Fibroblast of lung (primary cell): Measurements from ENCODE around the gene NCSTN. TPM values are rescaled to one million over a fixed set of nuclear protein-coding genes. Genes with fewer than 3 reads are reported as not detected.
A peak's percentile ranks its signal among the peaks of the same experiment; 100 is the strongest.

Source experiments
- DNase-seq, 2 donors: peaks; one replicate each; pipeline versions ENCODE4 v3.0.0 to v3.0.0-alpha.2; 2010; ENCODE audit warnings: low read depth in 2 of 2
- H2AFZ ChIP-seq: 2 replicates; pipeline ENCODE4 v1.5.1; 2012; ENCODE audit warnings: low read length, control low read depth, inconsistent platforms
- H3K27ac ChIP-seq: 2 replicates; pipeline ENCODE4 v1.5.1; 2011; ENCODE audit warnings: low read length, control low read depth; ENCODE audit not compliant: insufficient read depth
- H3K27me3 ChIP-seq: 2 replicates; pipeline ENCODE4 v1.5.1; 2011; ENCODE audit warnings: mild to moderate bottlenecking, low read length; ENCODE audit not compliant: control insufficient read depth, insufficient read depth
- H3K36me3 ChIP-seq: 2 replicates; pipeline ENCODE4 v1.5.1; 2011; ENCODE audit warnings: low read length; ENCODE audit not compliant: control insufficient read depth, insufficient read depth
- H3K4me1 ChIP-seq: 2 replicates; pipeline ENCODE4 v1.5.1; 2011; ENCODE audit warnings: low read length; ENCODE audit not compliant: control insufficient read depth, insufficient read depth; ENCODE audit errors: extremely low read depth
- H3K4me2 ChIP-seq: 2 replicates; pipeline ENCODE4 v1.5.1; 2011; ENCODE audit warnings: low read length, control low read depth; ENCODE audit not compliant: insufficient read depth; ENCODE audit errors: extremely low read depth
- H3K4me3 ChIP-seq, 4 experiments: fragments of 200-600 bp in 1 of 4; sonication (generic) in 1 of 4; replicated peaks in 1 of 4; 2 replicates each; pipeline ENCODE4 v1.5.1; 2011 to 2016; ENCODE audit warnings: low read length in 4 of 4, low read depth in 3 of 4, mild to moderate bottlenecking in 3 of 4, control low read depth in 2 of 4, inconsistent platforms in 1 of 4, mixed read lengths in 1 of 4; ENCODE audit not compliant: insufficient read depth in 1 of 4; ENCODE audit errors: control extremely low read depth in 1 of 4
- H3K79me2 ChIP-seq: 2 replicates; pipeline ENCODE4 v1.5.1; 2012; ENCODE audit warnings: mild to moderate bottlenecking, low read length, inconsistent platforms; ENCODE audit not compliant: control insufficient read depth, insufficient read depth
- H3K9ac ChIP-seq: 2 replicates; pipeline ENCODE4 v1.5.1; 2011; ENCODE audit warnings: mild to moderate bottlenecking, low read length, control low read depth; ENCODE audit not compliant: insufficient read depth
- H3K9me3 ChIP-seq: 2 replicates; pipeline ENCODE4 v1.5.1; 2012; ENCODE audit warnings: low read depth, low read length; ENCODE audit not compliant: control insufficient read depth, insufficient read depth
- H4K20me1 ChIP-seq: 2 replicates; pipeline ENCODE4 v1.5.1; 2011; ENCODE audit warnings: low read length; ENCODE audit not compliant: control insufficient read depth, insufficient read depth; ENCODE audit errors: extremely low read depth
- EZH2 ChIP-seq: IDR thresholded peaks from 2 replicates; pipeline ENCODE4 v1.5.1; 2012; ENCODE audit warnings: low read length, control low read depth, mild to moderate bottlenecking; ENCODE audit errors: missing control alignments
- polyA plus RNA-seq, 2 donors: library from polyadenylated mRNA; depleted of rRNA in 1 of 2; stranded (reverse) in 1 of 2; unstranded in 1 of 2; fragments of >200 nt; gene quantifications; 2 replicates each; pipeline ENCODE4 v1.2.1, GENCODE V29; 2011 to 2012; ENCODE audit warnings: missing spikeins in 1 of 2
- total RNA-seq: library from RNA; depleted of rRNA; stranded (reverse); fragments of >200 nt; gene quantifications from 2 replicates; pipeline ENCODE4 v1.2.1, GENCODE V29; 2014
- TF ChIP-seq, protein P1 (sequence below), 2 donors: IDR thresholded peaks in 1 of 2; conservative IDR thresholded peaks in 1 of 2; 1 replicate in 1 of 2; 2 replicates in 1 of 2; pipeline ENCODE4 v1.5.1; 2011 to 2012; ENCODE audit warnings: low read length in 2 of 2, control low read depth in 1 of 2, inconsistent platforms in 1 of 2, low read depth in 1 of 2, mild to moderate bottlenecking in 1 of 2

The NCSTN gene
- total and polyA plus RNA-seq, 2 donors (not counting 1 experiment from before 2014, with no cell fraction given), result 97.1 to 188 TPM

DNA sequence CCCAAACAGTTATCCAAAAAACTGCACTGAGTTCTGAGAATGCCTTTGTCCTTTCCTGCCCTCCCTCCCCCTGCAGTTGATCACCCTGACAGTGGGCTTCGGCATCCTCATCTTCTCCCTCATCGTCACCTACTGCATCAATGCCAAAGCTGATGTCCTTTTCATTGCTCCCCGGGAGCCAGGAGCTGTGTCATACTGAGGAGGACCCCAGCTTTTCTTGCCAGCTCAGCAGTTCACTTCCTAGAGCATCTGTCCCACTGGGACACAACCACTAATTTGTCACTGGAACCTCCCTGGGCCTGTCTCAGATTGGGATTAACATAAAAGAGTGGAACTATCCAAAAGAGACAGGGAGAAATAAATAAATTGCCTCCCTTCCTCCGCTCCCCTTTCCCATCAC, 14.9 kb downstream of the NCSTN start:
- TF ChIP-seq EZH2, result no peak
- TF ChIP-seq, protein P1, sequence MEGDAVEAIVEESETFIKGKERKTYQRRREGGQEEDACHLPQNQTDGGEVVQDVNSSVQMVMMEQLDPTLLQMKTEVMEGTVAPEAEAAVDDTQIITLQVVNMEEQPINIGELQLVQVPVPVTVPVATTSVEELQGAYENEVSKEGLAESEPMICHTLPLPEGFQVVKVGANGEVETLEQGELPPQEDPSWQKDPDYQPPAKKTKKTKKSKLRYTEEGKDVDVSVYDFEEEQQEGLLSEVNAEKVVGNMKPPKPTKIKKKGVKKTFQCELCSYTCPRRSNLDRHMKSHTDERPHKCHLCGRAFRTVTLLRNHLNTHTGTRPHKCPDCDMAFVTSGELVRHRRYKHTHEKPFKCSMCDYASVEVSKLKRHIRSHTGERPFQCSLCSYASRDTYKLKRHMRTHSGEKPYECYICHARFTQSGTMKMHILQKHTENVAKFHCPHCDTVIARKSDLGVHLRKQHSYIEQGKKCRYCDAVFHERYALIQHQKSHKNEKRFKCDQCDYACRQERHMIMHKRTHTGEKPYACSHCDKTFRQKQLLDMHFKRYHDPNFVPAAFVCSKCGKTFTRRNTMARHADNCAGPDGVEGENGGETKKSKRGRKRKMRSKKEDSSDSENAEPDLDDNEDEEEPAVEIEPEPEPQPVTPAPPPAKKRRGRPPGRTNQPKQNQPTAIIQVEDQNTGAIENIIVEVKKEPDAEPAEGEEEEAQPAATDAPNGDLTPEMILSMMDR (conservative IDR thresholded peaks at IDR 0.05 in 1 of 2, IDR thresholded peaks at IDR 0.05 in 1 of 2; ENCODE audit: low read depth in 1 of 2, low read length in 2 of 2), result no peak
- Histone ChIP-seq H3K36me3 (peaks cover 24% of the 10 kb centered on the region), H3K9ac (no peak overlapping the region)

DNA sequence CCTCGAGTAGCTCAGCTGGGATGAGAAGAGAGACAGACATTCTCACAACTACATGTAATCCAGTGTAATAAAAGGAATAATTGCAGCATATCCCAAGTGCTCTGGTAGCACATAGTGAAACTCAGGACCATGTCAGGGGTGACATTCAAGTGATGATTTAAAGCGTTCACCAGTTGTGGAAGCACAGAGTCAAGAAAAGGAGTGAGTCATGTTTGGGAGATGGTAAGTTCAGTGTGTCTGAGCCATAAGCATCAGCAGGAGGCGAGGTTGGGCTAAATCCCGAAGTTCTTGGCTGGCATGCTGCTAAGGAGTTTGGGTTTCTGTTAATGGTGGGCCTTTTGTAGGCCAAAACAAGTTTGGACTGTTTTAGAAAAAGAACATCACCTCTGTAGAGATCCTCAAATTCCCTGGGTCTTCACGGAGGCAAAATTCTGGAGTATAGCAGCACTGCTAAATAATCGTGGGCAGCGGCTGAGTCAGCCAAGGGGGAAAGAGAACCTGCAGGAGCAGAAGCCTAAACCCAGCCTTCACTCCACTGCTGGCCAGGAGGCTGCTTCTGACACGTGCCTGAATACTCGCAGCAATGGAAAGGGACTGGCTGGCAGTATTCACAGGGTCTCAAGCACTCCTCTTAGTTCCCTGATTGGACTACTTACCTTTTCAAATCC, 16.5 kb downstream of the NCSTN start:
- Histone ChIP-seq H4K20me1 (no peaks in the 10 kb centered on the region), H3K4me1 (no peaks in the 10 kb centered on the region), H3K27me3 (no peaks in the 10 kb centered on the region), H3K4me3 (no peak overlapping the region), H3K4me2 (no peak overlapping the region), H3K27ac (no peak overlapping the region), H3K79me2 (no peaks in the 10 kb centered on the region), H3K9me3 (no peaks in the 10 kb centered on the region), H2AFZ (no peak overlapping the region), H3K36me3 (peaks cover 15% of the 10 kb centered on the region), H3K9ac (no peak overlapping the region)
- TF ChIP-seq, protein P1 (conservative IDR thresholded peaks at IDR 0.05 in 1 of 2, IDR thresholded peaks at IDR 0.05 in 1 of 2; ENCODE audit: low read depth in 1 of 2, low read length in 2 of 2), result no peak
- no peak for TF ChIP-seq EZH2
- peak; percentile 14 to 33 for DNase-seq

More for the DNA sequence above, 14.9 kb downstream of the NCSTN start:
- no peak overlapping the region for H3K27ac ChIP-seq
- no peak overlapping the region for H3K4me3 ChIP-seq
- no peaks in the 10 kb centered on the region for H3K79me2 ChIP-seq
- no peaks in the 10 kb centered on the region for H3K4me1 ChIP-seq
- no peak overlapping the region for H3K4me2 ChIP-seq
- H3K27me3 ChIP-seq, result no peaks in the 10 kb centered on the region
- H3K9me3 ChIP-seq, result no peaks in the 10 kb centered on the region
- no peaks in the 10 kb centered on the region for H4K20me1 ChIP-seq
- H2AFZ ChIP-seq, result no peak overlapping the region
- no peak for DNase-seq

DNA sequence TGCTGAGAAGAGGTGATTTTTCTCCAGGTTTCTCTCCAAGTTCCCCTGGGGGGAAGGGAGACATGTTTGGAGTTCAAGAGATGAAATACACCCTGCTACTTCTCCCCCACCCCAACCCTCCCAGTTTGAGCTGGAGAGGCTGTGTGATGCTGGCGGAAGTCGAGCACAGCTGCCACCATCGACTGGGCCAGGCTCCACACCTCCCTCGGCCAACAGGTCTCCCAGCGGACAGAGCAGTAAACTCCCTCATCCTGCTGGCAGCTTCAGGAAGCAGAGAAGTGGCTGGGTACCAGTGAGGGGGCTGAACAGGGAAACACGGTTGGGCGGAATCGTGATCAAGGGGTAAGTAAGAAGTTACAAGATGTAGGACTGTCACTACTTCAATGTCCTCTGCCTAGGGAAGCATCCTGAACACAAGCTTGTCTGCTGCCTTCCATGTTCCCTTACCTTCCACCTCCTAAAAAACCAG, 17.1 kb downstream of the NCSTN start:
- Histone ChIP-seq H3K36me3 (peaks cover 15% of the 10 kb centered on the region), H3K4me3 (no peak overlapping the region), H3K4me1 (no peaks in the 10 kb centered on the region), H4K20me1 (no peaks in the 10 kb centered on the region), H3K9me3 (no peaks in the 10 kb centered on the region), H3K79me2 (no peaks in the 10 kb centered on the region), H3K4me2 (no peak overlapping the region), H2AFZ (no peak overlapping the region), H3K27me3 (no peaks in the 10 kb centered on the region), H3K9ac (no peak overlapping the region), H3K27ac (no peak overlapping the region)
- no peak for TF ChIP-seq EZH2
- TF ChIP-seq, protein P1 (conservative IDR thresholded peaks at IDR 0.05 in 1 of 2, IDR thresholded peaks at IDR 0.05 in 1 of 2; ENCODE audit: low read depth in 1 of 2, low read length in 2 of 2), result no peak
- no peak for DNase-seq
